Liver (tissue), 9 donors: Measurements from ENCODE around the gene MYL12B. TPM values are rescaled to one million over a fixed set of nuclear protein-coding genes. Genes with fewer than 3 reads are reported as not detected.

ENCODE experiments used
- DNase-seq: peaks from one replicate; pipeline ENCODE4 v3.0.0-alpha.2; 2017; ENCODE audit warnings: low spot score
- H3K27ac ChIP-seq, 2 donors: one replicate each; pipeline ENCODE4 v1.7.0; 2013; ENCODE audit warnings: inconsistent platforms in 2 of 2, low read length in 2 of 2, control low read depth in 1 of 2, low read depth in 1 of 2, mild to moderate bottlenecking in 1 of 2
- H3K27me3 ChIP-seq, 4 donors: one replicate each; pipeline versions ENCODE4 v1.6.1 to v1.7.0; 2013; ENCODE audit warnings: low read length in 3 of 4, inconsistent platforms in 1 of 4, mild to moderate bottlenecking in 1 of 4, moderate library complexity in 1 of 4; ENCODE audit not compliant: control insufficient read depth in 4 of 4, insufficient read depth in 4 of 4
- H3K36me3 ChIP-seq, 4 donors: one replicate each; pipeline versions ENCODE4 v1.6.1 to v1.7.0; 2013; ENCODE audit warnings: low read length in 3 of 4, mild to moderate bottlenecking in 3 of 4, low read depth in 1 of 4, moderate library complexity in 1 of 4; ENCODE audit not compliant: control insufficient read depth in 4 of 4, insufficient read depth in 3 of 4
- H3K4me1 ChIP-seq, 4 donors: one replicate each; pipeline versions ENCODE4 v1.6.1 to v1.7.0; 2013; ENCODE audit warnings: low read length in 3 of 4, mild to moderate bottlenecking in 3 of 4, moderate library complexity in 1 of 4; ENCODE audit not compliant: control insufficient read depth in 4 of 4, insufficient read depth in 4 of 4
- H3K4me3 ChIP-seq, 3 donors: one replicate each; pipeline versions ENCODE4 v1.6.1 to v1.7.0; 2013; ENCODE audit warnings: low read length in 3 of 3, control low read depth in 1 of 3, low read depth in 1 of 3, mild to moderate bottlenecking in 1 of 3
- H3K9ac ChIP-seq, 2 donors: one replicate each; pipeline ENCODE4 v1.7.0; 2013; ENCODE audit warnings: low read length in 2 of 2, mild to moderate bottlenecking in 2 of 2, moderate library complexity in 2 of 2, control low read depth in 1 of 2, low read depth in 1 of 2
- H3K9me3 ChIP-seq, 4 donors: one replicate each; pipeline versions ENCODE4 v1.6.1 to v1.7.0; 2013; ENCODE audit warnings: low read length in 3 of 4; ENCODE audit not compliant: control insufficient read depth in 4 of 4
- ATF3 ChIP-seq: IDR thresholded peaks from 2 replicates; pipeline ENCODE4 v1.6.1; 2016; ENCODE audit warnings: antibody characterized with exemption
- CTCF ChIP-seq: fragments of 150-350 bp; IDR thresholded peaks from 2 replicates; pipeline ENCODE4 v1.5.1; 2017; ENCODE audit warnings: improper control_type of control experiment, low read depth, low read length; ENCODE audit not compliant: missing input control
- EGR1 ChIP-seq, 2 donors: IDR thresholded peaks; 2 replicates each; pipeline ENCODE4 v1.6.1; 2016 to 2018; ENCODE audit warnings: antibody characterized with exemption in 2 of 2, low read depth in 2 of 2
- FOXA1 ChIP-seq: IDR thresholded peaks from 2 replicates; pipeline ENCODE4 v1.6.1; 2016; ENCODE audit warnings: antibody characterized with exemption
- FOXA2 ChIP-seq: IDR thresholded peaks from 2 replicates; pipeline ENCODE4 v1.6.1; 2016; ENCODE audit warnings: antibody characterized with exemption
- GABPA ChIP-seq, 2 donors: IDR thresholded peaks in 1 of 2; conservative IDR thresholded peaks in 1 of 2; 2 replicates each; pipeline ENCODE4 v1.6.1; 2016; ENCODE audit warnings: antibody characterized with exemption in 2 of 2, mild to moderate bottlenecking in 1 of 2, moderate library complexity in 1 of 2
- HNF4A ChIP-seq, 2 donors: conservative IDR thresholded peaks; 2 replicates each; pipeline ENCODE4 v1.6.1; 2016; ENCODE audit warnings: antibody characterized with exemption in 2 of 2, mild to moderate bottlenecking in 2 of 2
- HNF4G ChIP-seq: IDR thresholded peaks from 2 replicates; pipeline ENCODE4 v1.6.1; 2016; ENCODE audit warnings: antibody characterized with exemption
- JUND ChIP-seq, 2 donors: IDR thresholded peaks; 2 replicates each; pipeline ENCODE4 v1.6.1; 2016; ENCODE audit warnings: antibody characterized with exemption in 2 of 2
- MAX ChIP-seq: IDR thresholded peaks from 2 replicates; pipeline ENCODE4 v1.6.1; 2016; ENCODE audit warnings: antibody characterized with exemption
- NR2F2 ChIP-seq: IDR thresholded peaks from 2 replicates; pipeline ENCODE4 v1.6.1; 2016; ENCODE audit warnings: antibody characterized with exemption
- RXRA ChIP-seq, 2 donors: IDR thresholded peaks; 2 replicates each; pipeline ENCODE4 v1.6.1; 2017 to 2018; ENCODE audit warnings: antibody characterized with exemption in 2 of 2, mild to moderate bottlenecking in 1 of 2
- SP1 ChIP-seq: IDR thresholded peaks from 2 replicates; pipeline ENCODE4 v1.6.1; 2018; ENCODE audit warnings: antibody characterized with exemption, mild to moderate bottlenecking
- TAF1 ChIP-seq: conservative IDR thresholded peaks from 2 replicates; pipeline ENCODE4 v1.6.1; 2016; ENCODE audit warnings: antibody characterized with exemption, mild to moderate bottlenecking
- YY1 ChIP-seq: IDR thresholded peaks from 2 replicates; pipeline ENCODE4 v1.6.1; 2016; ENCODE audit warnings: antibody characterized with exemption, mild to moderate bottlenecking
- WGBS: extraction: QIAGEN DNeasy Blood & Tissue Kit; methylation state at CpG from one replicate; pipeline ENCODE4 v1.1.7; 2013; 5-methylcytosine and 5-hydroxymethylcytosine counted together
- polyA plus RNA-seq, 2 donors: library from polyadenylated mRNA; stranded (reverse) in 1 of 2; unstranded in 1 of 2; fragments of 200-250 nt in 1 of 2; fragments of >200 nt in 1 of 2; fragmentation: Nextera tagmentation in 1 of 2; extraction: Ambion mirVana in 1 of 2; gene quantifications; one replicate each; pipeline versions ENCODE4 v1.2.1 to v1.2.3, GENCODE V29; 2013 to 2015
- total RNA-seq, 2 donors: library from RNA; depleted of rRNA; stranded (reverse); fragments of >200 nt; gene quantifications; one replicate each; pipeline ENCODE4 v1.2.3, GENCODE V29; 2014
- TF ChIP-seq, protein P1 (sequence below): IDR thresholded peaks from 2 replicates; pipeline ENCODE4 v1.6.1; 2016; ENCODE audit warnings: antibody characterized with exemption
- TF ChIP-seq, protein P2 (sequence below): IDR thresholded peaks from 2 replicates; pipeline ENCODE4 v1.6.1; 2016; ENCODE audit warnings: antibody characterized with exemption, mild to moderate bottlenecking
- donor health status: healthy.
- donor health status: healthy.
- donor health status: healthy.
- donor health status: healthy.
- donor health status: healthy.

MYL12B gene
- total and polyA plus RNA-seq, 4 donors = 106 to 303 (median 155) TPM

DNA sequence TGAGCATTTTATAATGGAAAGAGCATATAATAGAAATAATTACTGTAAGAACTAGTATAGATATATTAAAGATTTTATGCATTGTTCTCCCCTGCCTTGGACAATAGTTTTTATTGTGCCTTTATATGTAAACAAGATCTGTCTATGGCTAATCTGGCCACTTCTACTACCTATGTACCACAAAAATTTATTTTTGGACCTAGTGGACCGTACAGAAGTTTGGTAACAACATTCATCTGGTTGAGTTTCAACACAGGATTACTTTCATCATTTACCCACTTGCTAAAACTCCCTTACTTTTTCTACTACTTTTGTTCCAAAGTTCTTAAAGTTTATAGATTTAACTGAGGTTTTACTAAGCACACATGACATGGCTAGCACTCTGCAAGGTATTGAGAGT lies 28.9 kb upstream of the MYL12B start:
- Histone ChIP-seq H3K4me1 (peaks cover 7 to 41% (median 20%) of the 10 kb centered on the region in 4 donors), H3K4me3 (no peak overlapping the region), H3K27ac (peak overlapping the region; percentile 85 to 86), H3K36me3 (no peaks in the 10 kb centered on the region), H3K9me3 (no peaks in the 10 kb centered on the region), H3K9ac (peak overlapping the region in 1 of 2 donors; percentile 32), H3K27me3 (no peaks in the 10 kb centered on the region)
- TF ChIP-seq ATF3 (no peak), TAF1 (no peak), YY1 (no peak), NR2F2 (no peak), CTCF (no peak), GABPA (IDR thresholded peaks at IDR 0.05 in 1 of 2, conservative IDR thresholded peaks at IDR 0.05 in 1 of 2) (no peak), MAX (no peak), FOXA2 (peak; percentile 10), JUND (IDR thresholded peaks at IDR 0.05) (no peak), FOXA1 (no peak), HNF4G (no peak), RXRA (IDR thresholded peaks at IDR 0.05) (no peak), HNF4A (conservative IDR thresholded peaks at IDR 0.05) (peak in 1 of 2 donors; percentile 46), SP1 (no peak), EGR1 (IDR thresholded peaks at IDR 0.05; ENCODE audit: low read depth in 2 of 2) (no peak)
- TF ChIP-seq, protein P1, sequence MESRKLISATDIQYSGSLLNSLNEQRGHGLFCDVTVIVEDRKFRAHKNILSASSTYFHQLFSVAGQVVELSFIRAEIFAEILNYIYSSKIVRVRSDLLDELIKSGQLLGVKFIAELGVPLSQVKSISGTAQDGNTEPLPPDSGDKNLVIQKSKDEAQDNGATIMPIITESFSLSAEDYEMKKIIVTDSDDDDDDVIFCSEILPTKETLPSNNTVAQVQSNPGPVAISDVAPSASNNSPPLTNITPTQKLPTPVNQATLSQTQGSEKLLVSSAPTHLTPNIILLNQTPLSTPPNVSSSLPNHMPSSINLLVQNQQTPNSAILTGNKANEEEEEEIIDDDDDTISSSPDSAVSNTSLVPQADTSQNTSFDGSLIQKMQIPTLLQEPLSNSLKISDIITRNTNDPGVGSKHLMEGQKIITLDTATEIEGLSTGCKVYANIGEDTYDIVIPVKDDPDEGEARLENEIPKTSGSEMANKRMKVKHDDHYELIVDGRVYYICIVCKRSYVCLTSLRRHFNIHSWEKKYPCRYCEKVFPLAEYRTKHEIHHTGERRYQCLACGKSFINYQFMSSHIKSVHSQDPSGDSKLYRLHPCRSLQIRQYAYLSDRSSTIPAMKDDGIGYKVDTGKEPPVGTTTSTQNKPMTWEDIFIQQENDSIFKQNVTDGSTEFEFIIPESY = no peak
- WGBS = 29% methylated on average over 1 of the region's 1 CpG
- DNase-seq = no peak

- WGBS = 41% methylated on average over 4 of the region's 4 CpGs
- no peak for DNase-seq
- no peaks in the 10 kb centered on the region for H3K27me3 ChIP-seq
- no peak overlapping the region for H3K4me3 ChIP-seq
- no peaks in the 10 kb centered on the region for H3K9me3 ChIP-seq
- peak overlapping the region; percentile 85 to 86 for H3K27ac ChIP-seq
- peak overlapping the region in 1 of 2 donors; percentile 32 for H3K9ac ChIP-seq
- no peaks in the 10 kb centered on the region for H3K36me3 ChIP-seq
- peaks cover 7 to 40% (median 20%) of the 10 kb centered on the region in 4 donors for H3K4me1 ChIP-seq
- TF ChIP-seq, protein P1 = peak; percentile 75
- TF ChIP-seq CTCF = no peak
- peak; percentile 99 for TF ChIP-seq RXRA (IDR thresholded peaks at IDR 0.05)
- TF ChIP-seq FOXA1 = peak; percentile 64
- TF ChIP-seq GABPA (IDR thresholded peaks at IDR 0.05 in 1 of 2, conservative IDR thresholded peaks at IDR 0.05 in 1 of 2) = peak in 1 of 2 donors; percentile 56
- peak; percentile 60 to 89 for TF ChIP-seq EGR1 (IDR thresholded peaks at IDR 0.05; ENCODE audit: low read depth in 2 of 2)
- peak; percentile 97 for TF ChIP-seq SP1
- TF ChIP-seq MAX = peak; percentile 96
- peak; percentile 75 to 83 for TF ChIP-seq JUND (IDR thresholded peaks at IDR 0.05)
- TF ChIP-seq, protein P2, sequence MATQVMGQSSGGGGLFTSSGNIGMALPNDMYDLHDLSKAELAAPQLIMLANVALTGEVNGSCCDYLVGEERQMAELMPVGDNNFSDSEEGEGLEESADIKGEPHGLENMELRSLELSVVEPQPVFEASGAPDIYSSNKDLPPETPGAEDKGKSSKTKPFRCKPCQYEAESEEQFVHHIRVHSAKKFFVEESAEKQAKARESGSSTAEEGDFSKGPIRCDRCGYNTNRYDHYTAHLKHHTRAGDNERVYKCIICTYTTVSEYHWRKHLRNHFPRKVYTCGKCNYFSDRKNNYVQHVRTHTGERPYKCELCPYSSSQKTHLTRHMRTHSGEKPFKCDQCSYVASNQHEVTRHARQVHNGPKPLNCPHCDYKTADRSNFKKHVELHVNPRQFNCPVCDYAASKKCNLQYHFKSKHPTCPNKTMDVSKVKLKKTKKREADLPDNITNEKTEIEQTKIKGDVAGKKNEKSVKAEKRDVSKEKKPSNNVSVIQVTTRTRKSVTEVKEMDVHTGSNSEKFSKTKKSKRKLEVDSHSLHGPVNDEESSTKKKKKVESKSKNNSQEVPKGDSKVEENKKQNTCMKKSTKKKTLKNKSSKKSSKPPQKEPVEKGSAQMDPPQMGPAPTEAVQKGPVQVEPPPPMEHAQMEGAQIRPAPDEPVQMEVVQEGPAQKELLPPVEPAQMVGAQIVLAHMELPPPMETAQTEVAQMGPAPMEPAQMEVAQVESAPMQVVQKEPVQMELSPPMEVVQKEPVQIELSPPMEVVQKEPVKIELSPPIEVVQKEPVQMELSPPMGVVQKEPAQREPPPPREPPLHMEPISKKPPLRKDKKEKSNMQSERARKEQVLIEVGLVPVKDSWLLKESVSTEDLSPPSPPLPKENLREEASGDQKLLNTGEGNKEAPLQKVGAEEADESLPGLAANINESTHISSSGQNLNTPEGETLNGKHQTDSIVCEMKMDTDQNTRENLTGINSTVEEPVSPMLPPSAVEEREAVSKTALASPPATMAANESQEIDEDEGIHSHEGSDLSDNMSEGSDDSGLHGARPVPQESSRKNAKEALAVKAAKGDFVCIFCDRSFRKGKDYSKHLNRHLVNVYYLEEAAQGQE = peak; percentile 76
- TF ChIP-seq YY1 = peak; percentile 95
These were observed 28.3 kb upstream of the MYL12B start for GRCh38 chr18:3233433-3234168.
